HUDEP-2 (cell line): ENCODE results near the gene DPF1.

ENCODE experiments used
- DNase-seq, 76 experiments: peaks; one replicate each; lab custom pipeline; 2025; ENCODE audit not compliant: unreplicated experiment in 76 of 76; lab: John Stamatoyannopoulos, UW

The DPF1 gene

DNA sequence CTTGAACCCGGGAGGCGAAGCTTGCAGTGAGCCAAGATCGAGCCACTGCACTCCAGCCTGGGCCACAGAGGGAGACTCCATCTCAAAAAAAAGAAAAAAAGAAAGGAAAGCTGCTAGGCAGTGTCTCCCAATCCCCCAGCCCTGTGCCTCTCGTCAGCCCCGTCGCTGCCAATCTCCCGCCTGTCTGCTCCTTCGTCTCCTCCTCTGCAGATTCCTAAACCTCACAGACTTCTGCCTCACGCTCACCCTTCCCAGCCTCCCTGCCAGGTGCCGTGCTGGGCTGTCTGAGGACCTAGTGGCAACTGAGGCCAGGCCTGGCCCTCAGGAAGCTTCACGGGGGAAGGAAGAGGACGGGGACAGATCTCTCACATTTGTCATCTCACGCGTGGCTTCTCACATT is 21.5 kb downstream of the DPF1 start:
- DNase-seq = no peak

DNA sequence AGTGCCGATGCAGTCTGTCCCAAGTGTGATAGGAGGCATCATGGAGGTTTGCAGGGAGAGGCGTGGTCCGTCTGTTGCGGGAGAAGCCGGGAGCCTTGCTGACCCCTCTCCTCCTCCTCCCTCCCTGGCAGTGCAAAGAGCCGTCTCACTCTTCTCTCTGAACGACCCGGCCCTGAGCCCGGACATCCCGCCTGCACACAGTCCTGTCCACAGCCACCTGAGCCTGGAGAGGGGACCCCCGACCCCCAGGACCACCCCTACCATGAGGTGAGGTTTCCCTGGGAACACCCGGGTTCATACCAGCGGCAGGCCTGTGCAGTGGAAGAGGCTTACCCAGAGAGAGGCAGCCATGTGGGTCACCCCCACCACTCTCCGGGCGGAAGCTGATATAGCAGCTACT is 22.3 kb downstream of the DPF1 start:
- DNase-seq = no peak

DNA sequence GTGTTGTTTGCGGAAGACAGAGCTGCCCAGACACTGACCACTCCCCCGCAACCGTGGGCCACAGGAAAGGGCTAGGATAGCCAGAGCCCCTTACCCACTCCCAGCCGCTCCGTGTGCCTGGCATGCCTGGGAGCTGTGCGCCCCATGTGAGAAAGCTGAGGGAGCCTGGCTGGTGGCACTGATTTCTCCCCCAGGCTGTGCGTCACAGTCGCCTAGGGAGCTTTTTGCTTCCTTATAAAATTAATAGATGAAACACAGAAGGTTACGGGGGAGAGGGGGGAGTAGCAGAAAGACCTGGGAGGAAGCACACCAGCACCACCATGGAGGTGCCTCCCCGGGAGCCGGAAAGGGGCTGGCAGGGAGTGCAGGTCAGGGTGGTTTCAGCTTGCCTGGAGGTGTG is 24.7 kb downstream of the DPF1 start:
- DNase-seq = no peak

- DNase-seq = no peak
Measured at GRCh38 chr19:38197937-38198704, 25.9 kb downstream of the DPF1 start.

- DNase-seq = no peak
Measured at GRCh38 chr19:38196948-38197656, 26.9 kb downstream of the DPF1 start.

- no peak for DNase-seq
Measured at GRCh38 chr19:38196245-38196837, 27.7 kb downstream of the DPF1 start.

DNA sequence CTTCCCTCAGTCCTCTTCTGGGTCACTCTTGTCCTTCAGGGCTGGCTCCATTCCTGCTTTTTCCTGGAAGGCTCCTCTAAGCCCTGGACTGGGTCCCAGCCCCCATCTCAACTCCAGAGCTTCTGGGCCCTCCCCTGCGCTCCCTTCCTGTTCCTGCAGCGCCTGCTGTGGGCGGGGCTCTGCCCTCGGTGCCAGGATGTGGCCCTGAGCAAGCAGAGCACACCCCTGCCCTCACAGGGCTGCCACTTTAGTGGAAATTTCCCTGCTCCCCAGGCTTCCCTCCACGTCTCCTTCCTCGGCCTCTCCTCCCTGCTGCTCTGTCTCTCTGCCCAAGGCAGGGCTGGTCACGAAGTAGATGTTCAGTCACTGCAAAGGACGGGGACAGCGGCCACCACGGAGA is 28.8 kb downstream of the DPF1 start:
- no peak for DNase-seq

GRCh38 chr19:38194061-38194701 is 29.8 kb downstream of the DPF1 start:
- no peak for DNase-seq

DNA sequence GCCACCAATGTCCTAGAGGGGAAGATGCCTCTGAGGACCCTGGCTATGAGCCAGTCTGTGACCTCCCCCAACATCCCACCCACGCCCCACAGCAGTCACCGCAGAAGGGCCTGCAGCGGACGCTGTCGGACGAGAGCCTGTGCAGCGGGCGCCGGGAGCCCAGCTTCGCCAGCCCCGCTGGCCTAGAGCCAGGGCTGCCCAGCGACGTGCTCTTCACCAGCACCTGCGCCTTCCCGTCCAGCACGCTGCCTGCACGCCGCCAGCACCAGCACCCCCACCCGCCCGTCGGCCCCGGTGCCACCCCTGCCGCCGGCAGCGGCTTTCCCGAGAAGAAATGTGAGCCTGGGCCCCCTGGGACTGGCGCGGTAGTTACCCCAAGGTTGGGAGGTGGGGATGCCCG is 30.6 kb downstream of the DPF1 start:
- no peak for DNase-seq

GRCh38 chr19:38191747-38192146 is 32.3 kb downstream of the DPF1 start:
- no peak for DNase-seq

GRCh38 chr19:38190793-38191192 is 33.2 kb downstream of the DPF1 start:
- peak in 13 of 76 experiments; percentile 5 to 44 (median 18) for DNase-seq

- no peak for DNase-seq
Measured at GRCh38 chr19:38190061-38190460, 34.0 kb downstream of the DPF1 start.

- DNase-seq = no peak
Measured at GRCh38 chr19:38185562-38185961, 38.5 kb downstream of the DPF1 start.

DNA sequence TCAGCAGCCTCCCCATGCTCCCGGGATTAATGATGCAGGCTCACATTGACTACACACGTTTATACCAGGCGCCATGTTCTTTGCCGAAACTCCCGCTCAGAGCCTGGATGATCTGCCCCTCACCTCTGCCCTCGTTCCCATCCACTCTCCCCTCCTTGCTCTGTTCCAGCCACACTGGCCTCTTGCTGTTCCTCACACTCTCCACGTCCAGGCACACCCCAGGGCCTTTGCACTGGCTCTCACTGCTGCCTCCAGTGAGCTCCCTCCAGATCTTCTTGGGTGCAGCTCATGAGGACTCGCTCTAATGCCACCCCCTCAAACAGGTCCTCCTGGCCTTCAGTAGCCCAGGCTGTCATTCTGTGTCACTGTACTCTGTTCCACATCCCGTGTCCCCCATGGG is 39.2 kb downstream of the DPF1 start:
- no peak for DNase-seq

- peak in 7 of 76 experiments; percentile 9 to 41 (median 21) for DNase-seq
Measured at GRCh38 chr19:38183251-38183897, 40.6 kb downstream of the DPF1 start.

DNA sequence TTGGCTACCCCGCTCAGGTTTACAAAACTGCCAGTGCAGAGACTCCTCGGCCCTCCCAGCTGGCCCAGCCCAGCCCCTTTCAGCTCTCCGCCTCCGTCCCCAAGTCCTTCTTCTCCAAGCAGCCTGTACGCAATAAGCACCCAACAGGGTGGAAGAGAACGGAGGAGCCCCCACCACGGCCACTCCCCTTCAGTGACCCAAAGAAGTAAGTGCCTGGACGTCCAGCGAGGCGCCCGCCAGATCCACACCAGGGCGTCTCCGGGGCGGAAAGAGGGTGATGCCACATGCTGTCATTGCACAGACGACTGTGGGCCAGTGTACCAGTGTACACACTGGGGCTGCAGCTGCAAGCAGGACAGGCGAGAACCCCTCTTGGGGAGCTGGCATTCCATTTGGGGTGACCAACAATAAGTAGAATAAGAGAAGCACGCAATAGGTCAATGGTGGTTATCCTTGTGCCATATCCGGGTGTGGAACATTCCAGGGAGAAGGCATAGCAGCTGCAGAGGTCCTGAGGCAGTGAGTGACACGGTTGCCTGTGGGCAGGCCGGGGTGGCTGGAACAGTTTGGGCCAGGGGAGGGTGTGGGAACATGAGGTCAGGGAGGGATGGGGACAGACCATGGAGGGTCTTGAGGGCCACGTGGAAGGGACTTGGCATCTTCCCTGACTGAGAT is 41.3 kb downstream of the DPF1 start:
- no peak for DNase-seq

DNA sequence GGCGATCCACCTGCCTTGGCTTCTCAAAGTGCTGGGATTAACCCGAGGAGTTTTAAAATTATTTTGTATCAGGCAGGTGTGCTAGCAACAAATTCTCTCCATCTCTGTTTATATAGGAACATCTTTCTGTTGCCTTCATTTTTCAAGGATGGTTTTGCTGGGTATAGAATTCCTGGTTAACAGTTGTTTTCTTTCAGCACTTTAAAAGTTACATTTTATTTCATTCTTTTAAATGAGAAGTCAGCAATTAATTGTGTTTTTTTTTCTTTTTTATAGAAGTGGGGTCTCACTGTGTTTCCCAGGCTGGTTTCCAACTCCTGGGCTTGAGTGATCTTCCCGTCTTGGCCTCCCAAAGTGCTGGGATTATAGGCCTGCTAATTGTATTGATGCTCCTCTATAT is 44.0 kb downstream of the DPF1 start:
- DNase-seq = no peak

- DNase-seq = no peak
Measured at GRCh38 chr19:38175422-38175821, 48.6 kb downstream of the DPF1 start.

GRCh38 chr19:38173291-38174041 is 50.6 kb downstream of the DPF1 start:
- DNase-seq = no peak

- DNase-seq = no peak
Measured at GRCh38 chr19:38172001-38172400, 52.0 kb downstream of the DPF1 start.
